COLO668 (cell line): ENCODE data around the gene GRIN1.
"Not testable (repeated sequence)": the region's sequence is repeated elsewhere in the genome, so short reads cannot be mapped to it uniquely, and the experiment has no call there.

Source experiments
- DNase-seq: peaks from one replicate; lab custom pipeline; 2025; ENCODE audit not compliant: unreplicated experiment; lab: John Stamatoyannopoulos, UW

The GRIN1 gene

GRCh38 chr9:137128158-137128861, 10.6 kb upstream of the GRIN1 start:
- no peak for DNase-seq

GRCh38 chr9:137128862-137129455, 10.0 kb upstream of the GRIN1 start:
- DNase-seq: peak; percentile 28

GRCh38 chr9:137129456-137130175, 9.3 kb upstream of the GRIN1 start:
- peak; percentile 95 for DNase-seq

- DNase-seq: peak; percentile 59
These were observed 8.7 kb upstream of the GRIN1 start for GRCh38 chr9:137130176-137130755.

GRCh38 chr9:137134191-137134590, 4.8 kb upstream of the GRIN1 start:
- DNase-seq: no peak

- DNase-seq: not testable (repeated sequence)
These were observed 3.8 kb upstream of the GRIN1 start for GRCh38 chr9:137135154-137135553.

GRCh38 chr9:137136261-137136880, 2.6 kb upstream of the GRIN1 start:
- DNase-seq: peak; percentile 40

GRCh38 chr9:137136881-137137607, 1.9 kb upstream of the GRIN1 start:
- peak; percentile 24 for DNase-seq

GRCh38 chr9:137138058-137138721, 764 bp upstream of the GRIN1 start:
- no peak for DNase-seq

- DNase-seq: no peak
These were observed 655 bp downstream of the GRIN1 start for GRCh38 chr9:137139468-137140150.

GRCh38 chr9:137140151-137141012, 1.4 kb downstream of the GRIN1 start:
- DNase-seq: no peak

- no peak for DNase-seq
These were observed 2.3 kb downstream of the GRIN1 start for GRCh38 chr9:137141050-137141810.

GRCh38 chr9:137141976-137142936, 3.3 kb downstream of the GRIN1 start:
- DNase-seq: no peak

- no peak for DNase-seq
These were observed 4.5 kb downstream of the GRIN1 start for GRCh38 chr9:137143459-137143858.

- no peak for DNase-seq
These were observed 7.0 kb downstream of the GRIN1 start for GRCh38 chr9:137145731-137146526.

GRCh38 chr9:137146527-137146918, 7.6 kb downstream of the GRIN1 start:
- DNase-seq: no peak
